PC-3 (cell line): Measurements from ENCODE around the gene IGHMBP2. TPM values are rescaled to one million over a fixed set of nuclear protein-coding genes. Genes with fewer than 3 reads are reported as not detected.

Experiments
- ATAC-seq: fragments of 200-7000 bp; cut with Tn5 transposase; 2 replicates; pipeline ENCODE4 v1.9.1; 2020; ENCODE audit warnings: mild to moderate bottlenecking, moderate library complexity
- BruUV-seq: library from RNA; stranded (reverse); fragments of 400-500 nt; replicated peaks from 2 replicates; lab custom pipeline; 2021; lab: Mats Ljungman, UMichigan
- CTCF ChIA-PET: fragments of 300-600 bp; sonication (Branson Sonifier 250); formaldehyde crosslinking; loops from one replicate; lab custom pipeline; 2022; ENCODE audit warnings: antibody characterized with exemption; lab: Charles Lee
- POLR2A ChIA-PET: fragments of 300-600 bp; sonication (Branson Sonifier 250); formaldehyde crosslinking; loops from one replicate; lab custom pipeline; 2022; ENCODE audit warnings: antibody characterized with exemption; ENCODE audit not compliant: unreplicated experiment; lab: Charles Lee
- DNase-seq: peaks from one replicate; pipeline ENCODE4 v3.0.0-alpha.2; 2015
- H2AFZ ChIP-seq: fragments of 300-600 bp; sonication (generic); 2 replicates; pipeline ENCODE4 v1.6.0; 2016; ENCODE audit warnings: antibody characterized with exemption, low read length
- H3F3A ChIP-seq: fragments of 300-600 bp; sonication (generic); one replicate; pipeline ENCODE4 v1.6.0; 2017; ENCODE audit warnings: antibody characterized with exemption, low read length, control low read depth, mild to moderate bottlenecking; ENCODE audit not compliant: unreplicated experiment
- H3K27ac ChIP-seq: fragments of 300-600 bp; sonication (generic); 2 replicates; pipeline ENCODE4 v1.5.1; 2016; ENCODE audit warnings: mild to moderate bottlenecking, low read length
- H3K27me3 ChIP-seq: fragments of 300-600 bp; sonication (generic); 2 replicates; pipeline ENCODE4 v1.6.1; 2016; ENCODE audit warnings: low read length, mixed read lengths
- H3K36me3 ChIP-seq: fragments of 300-600 bp; sonication (generic); 2 replicates; pipeline ENCODE4 v1.6.1; 2016; ENCODE audit warnings: low read depth, mixed run types, low read length, mixed read lengths
- H3K4me1 ChIP-seq: fragments of 300-600 bp; sonication (generic); 2 replicates; pipeline ENCODE4 v1.5.1; 2016; ENCODE audit warnings: low read length; ENCODE audit not compliant: insufficient read depth
- H3K4me2 ChIP-seq: fragments of 300-600 bp; sonication (generic); 2 replicates; pipeline ENCODE4 v1.6.0; 2016; ENCODE audit warnings: low read length
- H3K4me3 ChIP-seq: fragments of 300-600 bp; sonication (generic); 2 replicates; pipeline ENCODE4 v1.5.1; 2016; ENCODE audit warnings: mild to moderate bottlenecking, low read length, mixed read lengths
- H3K79me2 ChIP-seq: fragments of 300-600 bp; sonication (generic); 2 replicates; pipeline ENCODE4 v1.6.1; 2017; ENCODE audit warnings: low read length, mixed read lengths
- H3K9ac ChIP-seq: fragments of 300-600 bp; sonication (generic); 2 replicates; pipeline ENCODE4 v1.6.0; 2016; ENCODE audit warnings: mild to moderate bottlenecking, low read length
- H3K9me2 ChIP-seq: fragments of 300-600 bp; sonication (generic); replicated peaks from 2 replicates; pipeline ENCODE4 v1.6.1; 2016; ENCODE audit warnings: mixed run types, low read length, mixed read lengths
- H3K9me3 ChIP-seq: fragments of 300-600 bp; sonication (generic); 2 replicates; pipeline ENCODE4 v1.6.1; 2016; ENCODE audit warnings: low read length, mixed read lengths
- H4K20me1 ChIP-seq: fragments of 300-600 bp; sonication (generic); 2 replicates; pipeline ENCODE4 v1.6.1; 2016; ENCODE audit warnings: low read length, mixed read lengths
- EZH2 ChIP-seq: fragments of 300-600 bp; sonication (generic); IDR thresholded peaks from one replicate; pipeline ENCODE4 v1.6.1; 2017; ENCODE audit warnings: antibody characterized with exemption, mild to moderate bottlenecking, low read length; ENCODE audit not compliant: unreplicated experiment
- EZH2phosphoT487 ChIP-seq: fragments of 300-600 bp; sonication (generic); IDR thresholded peaks from 2 replicates; pipeline ENCODE4 v1.6.1; 2018; ENCODE audit warnings: mild to moderate bottlenecking, antibody characterized with exemption, low read length, borderline replicate concordance
- intact Hi-C: fragments of 100-400 bp; cut with micrococcal nuclease; formaldehyde crosslinking; loops from 2 replicates; pipeline ENCODE4 v1.9.0; 2023
- total RNA-seq: library from RNA; depleted of rRNA; stranded (reverse); fragments of >200 nt; gene quantifications from 2 replicates; pipeline ENCODE4 v1.2.3, GENCODE V29; 2014
- TF ChIP-seq, protein P1 (sequence below): fragments of 300-600 bp; sonication (generic); conservative IDR thresholded peaks from 2 replicates; pipeline ENCODE4 v1.5.1; 2017; ENCODE audit warnings: antibody characterized with exemption, low read depth, mild to moderate bottlenecking, low read length

The IGHMBP2 gene
- total RNA-seq, 1 experiment from 2014 or later, result 20.5 TPM

DNA sequence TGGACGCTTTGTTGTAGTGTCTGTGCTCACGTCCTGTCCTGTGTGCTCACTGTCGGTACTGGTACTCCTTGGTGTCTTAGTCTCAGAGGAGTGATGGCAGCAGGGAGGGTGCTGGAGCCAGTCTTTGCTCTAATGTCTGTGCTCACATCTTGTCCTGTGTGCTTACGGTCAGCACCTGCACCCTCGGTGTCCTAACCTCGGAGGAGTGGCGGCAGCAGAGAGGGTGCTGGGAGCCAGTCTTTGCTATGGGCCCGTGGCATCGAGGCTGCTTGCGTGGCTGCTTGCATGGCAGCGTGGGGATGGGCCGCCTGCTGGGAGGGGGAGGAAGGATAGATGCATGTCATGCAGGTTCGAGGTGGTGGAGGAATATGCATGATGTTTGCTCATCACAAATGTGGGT, 12.7 kb downstream of the IGHMBP2 start:
- H3K27ac ChIP-seq, result no peak overlapping the region
- no TSS peak for BruUV-seq
- DNase-seq (no peak), ATAC-seq (no peak)
- H3K27me3 ChIP-seq, result no peaks in the 10 kb centered on the region
- no peaks in the 10 kb centered on the region for H3K79me2 ChIP-seq
- no peak overlapping the region for H3K4me2 ChIP-seq
- TF ChIP-seq EZH2phosphoT487 (no peak), EZH2 (no peak)
- no peak overlapping the region for H3K4me3 ChIP-seq
- H4K20me1 ChIP-seq, result no peaks in the 10 kb centered on the region
- intact Hi-C loops, result no loop called here
- no peaks in the 10 kb centered on the region for H3K9me3 ChIP-seq
- CTCF ChIA-PET, result no interaction called here
- no peaks in the 10 kb centered on the region for H3K9me2 ChIP-seq
- no peaks in the 10 kb centered on the region for H3F3A ChIP-seq
- H3K9ac ChIP-seq, result no peak overlapping the region
- H3K36me3 ChIP-seq, result peaks cover 44% of the 10 kb centered on the region
- POLR2A ChIA-PET, result no interaction called here
- H2AFZ ChIP-seq, result no peak overlapping the region
- 0 out of 2 replicates have a peak, but pooled peaks cover 3% of the 10 kb centered on the region for H3K4me1 ChIP-seq

GRCh38 chr11:68923614-68924013, 19.9 kb downstream of the IGHMBP2 start:
- no peaks in the 10 kb centered on the region for H3K4me1 ChIP-seq
- intact Hi-C loops, result no loop called here
- H3K9me3 ChIP-seq, result peaks cover 15% of the 10 kb centered on the region
- H2AFZ ChIP-seq, result no peak overlapping the region
- no peak overlapping the region for H3K27ac ChIP-seq
- no peaks in the 10 kb centered on the region for H3K9me2 ChIP-seq
- H3K27me3 ChIP-seq, result no peaks in the 10 kb centered on the region
- TF ChIP-seq EZH2, result no peak
- TF ChIP-seq EZH2phosphoT487, result no peak
- TF ChIP-seq, protein P1, sequence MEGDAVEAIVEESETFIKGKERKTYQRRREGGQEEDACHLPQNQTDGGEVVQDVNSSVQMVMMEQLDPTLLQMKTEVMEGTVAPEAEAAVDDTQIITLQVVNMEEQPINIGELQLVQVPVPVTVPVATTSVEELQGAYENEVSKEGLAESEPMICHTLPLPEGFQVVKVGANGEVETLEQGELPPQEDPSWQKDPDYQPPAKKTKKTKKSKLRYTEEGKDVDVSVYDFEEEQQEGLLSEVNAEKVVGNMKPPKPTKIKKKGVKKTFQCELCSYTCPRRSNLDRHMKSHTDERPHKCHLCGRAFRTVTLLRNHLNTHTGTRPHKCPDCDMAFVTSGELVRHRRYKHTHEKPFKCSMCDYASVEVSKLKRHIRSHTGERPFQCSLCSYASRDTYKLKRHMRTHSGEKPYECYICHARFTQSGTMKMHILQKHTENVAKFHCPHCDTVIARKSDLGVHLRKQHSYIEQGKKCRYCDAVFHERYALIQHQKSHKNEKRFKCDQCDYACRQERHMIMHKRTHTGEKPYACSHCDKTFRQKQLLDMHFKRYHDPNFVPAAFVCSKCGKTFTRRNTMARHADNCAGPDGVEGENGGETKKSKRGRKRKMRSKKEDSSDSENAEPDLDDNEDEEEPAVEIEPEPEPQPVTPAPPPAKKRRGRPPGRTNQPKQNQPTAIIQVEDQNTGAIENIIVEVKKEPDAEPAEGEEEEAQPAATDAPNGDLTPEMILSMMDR, result no peak
- peaks cover 59% of the 10 kb centered on the region for H3K36me3 ChIP-seq
- no peak overlapping the region for H3K9ac ChIP-seq
- H3K4me3 ChIP-seq, result no peak overlapping the region
- BruUV-seq, result no TSS peak
- H3F3A ChIP-seq, result no peaks in the 10 kb centered on the region
- H4K20me1 ChIP-seq, result no peaks in the 10 kb centered on the region
- DNase-seq (no peak), ATAC-seq (no peak)
- POLR2A ChIA-PET, result no interaction called here
- H3K79me2 ChIP-seq, result no peaks in the 10 kb centered on the region
- CTCF ChIA-PET, result no interaction called here
- H3K4me2 ChIP-seq, result no peak overlapping the region

DNA sequence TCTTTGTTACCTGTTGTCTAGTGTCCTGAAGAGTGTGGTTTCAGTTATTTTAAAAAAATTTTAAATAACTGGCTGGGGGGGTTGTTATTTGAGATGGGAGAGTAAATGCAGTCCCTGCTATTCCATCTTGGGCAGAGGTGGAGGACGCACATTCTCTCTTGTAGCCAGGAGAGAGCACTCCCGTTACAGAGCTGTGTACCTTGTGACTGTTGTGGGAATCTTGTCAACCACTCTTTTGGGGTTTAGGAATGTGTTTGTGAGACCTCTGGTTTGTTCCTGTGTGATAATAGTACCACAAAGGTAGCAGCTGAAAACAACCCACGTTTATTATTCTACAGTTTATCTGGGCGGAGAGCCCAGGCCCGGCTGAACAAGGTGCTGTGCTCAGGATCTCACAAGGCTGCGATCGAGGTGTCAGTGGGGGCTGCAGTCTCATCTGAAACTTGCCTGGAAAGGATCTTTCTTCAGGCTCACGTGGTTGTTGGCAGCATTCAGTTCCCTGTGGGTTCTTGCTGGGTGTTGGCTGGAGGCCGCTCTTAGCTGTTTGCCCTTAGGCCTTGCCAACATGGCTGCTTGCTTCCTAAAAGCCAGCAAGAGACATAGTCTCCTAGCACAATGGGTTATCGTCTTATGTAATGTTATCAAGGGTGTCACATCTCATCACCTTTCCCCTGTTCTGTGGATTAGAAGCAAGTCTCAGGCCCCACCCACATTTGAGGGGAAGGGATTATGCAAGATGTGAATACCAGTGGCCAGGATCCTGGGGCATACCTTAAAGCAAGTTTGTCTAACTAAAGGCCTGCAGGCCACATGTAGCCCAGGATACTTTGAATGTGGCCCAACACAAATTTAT, 20.6 kb downstream of the IGHMBP2 start:
- intact Hi-C loops, result no loop called here
- ChIA-PET CTCF (no interaction called here), POLR2A (no interaction called here)
- DNase-seq (no peak), ATAC-seq (no peak)
- no peak overlapping the region for H2AFZ ChIP-seq
- H3F3A ChIP-seq, result no peaks in the 10 kb centered on the region
- H3K79me2 ChIP-seq, result no peaks in the 10 kb centered on the region
- H3K9me2 ChIP-seq, result no peaks in the 10 kb centered on the region
- H3K4me2 ChIP-seq, result no peak overlapping the region
- no peak overlapping the region for H3K4me3 ChIP-seq
- H3K9me3 ChIP-seq, result peaks cover 15% of the 10 kb centered on the region
- no peaks in the 10 kb centered on the region for H3K4me1 ChIP-seq
- TF ChIP-seq EZH2phosphoT487, result no peak
- TF ChIP-seq, protein P1, result no peak
- TF ChIP-seq EZH2, result no peak
- H3K27me3 ChIP-seq, result no peaks in the 10 kb centered on the region
- H3K9ac ChIP-seq, result no peak overlapping the region
- peaks cover 64% of the 10 kb centered on the region for H3K36me3 ChIP-seq
- BruUV-seq, result no TSS peak
- H3K27ac ChIP-seq, result no peak overlapping the region
- H4K20me1 ChIP-seq, result no peaks in the 10 kb centered on the region
